Activated T-cell treated with anti-CD3 and anti-CD28 coated beads for 4 hours (primary cell): Measurements from ENCODE around the gene ALDOA.

ENCODE experiments used
- DNase-seq: peaks from one replicate; pipeline ENCODE4 v3.0.0-alpha.2; 2020

The ALDOA gene

DNA sequence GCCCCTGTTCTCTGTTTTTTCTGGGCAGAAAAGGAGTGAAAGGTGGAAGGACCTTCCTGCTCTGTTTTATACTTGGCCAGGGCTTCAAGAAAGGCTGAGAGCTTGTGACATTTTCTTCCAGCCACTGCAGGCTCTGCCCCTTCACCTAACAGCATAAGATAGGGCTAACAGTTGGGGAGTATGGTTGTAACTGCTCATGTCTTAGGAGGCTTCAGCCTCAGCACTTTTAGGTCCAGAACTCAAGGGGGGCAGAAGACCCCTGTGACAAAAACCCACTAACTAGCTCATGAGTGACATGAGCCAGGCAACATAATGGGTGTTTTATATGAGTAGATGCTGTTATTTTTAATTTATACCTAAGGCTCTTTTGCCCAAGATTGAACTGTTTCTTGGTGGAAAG, 4.9 kb downstream of the ALDOA start:
- no peak for DNase-seq

DNA sequence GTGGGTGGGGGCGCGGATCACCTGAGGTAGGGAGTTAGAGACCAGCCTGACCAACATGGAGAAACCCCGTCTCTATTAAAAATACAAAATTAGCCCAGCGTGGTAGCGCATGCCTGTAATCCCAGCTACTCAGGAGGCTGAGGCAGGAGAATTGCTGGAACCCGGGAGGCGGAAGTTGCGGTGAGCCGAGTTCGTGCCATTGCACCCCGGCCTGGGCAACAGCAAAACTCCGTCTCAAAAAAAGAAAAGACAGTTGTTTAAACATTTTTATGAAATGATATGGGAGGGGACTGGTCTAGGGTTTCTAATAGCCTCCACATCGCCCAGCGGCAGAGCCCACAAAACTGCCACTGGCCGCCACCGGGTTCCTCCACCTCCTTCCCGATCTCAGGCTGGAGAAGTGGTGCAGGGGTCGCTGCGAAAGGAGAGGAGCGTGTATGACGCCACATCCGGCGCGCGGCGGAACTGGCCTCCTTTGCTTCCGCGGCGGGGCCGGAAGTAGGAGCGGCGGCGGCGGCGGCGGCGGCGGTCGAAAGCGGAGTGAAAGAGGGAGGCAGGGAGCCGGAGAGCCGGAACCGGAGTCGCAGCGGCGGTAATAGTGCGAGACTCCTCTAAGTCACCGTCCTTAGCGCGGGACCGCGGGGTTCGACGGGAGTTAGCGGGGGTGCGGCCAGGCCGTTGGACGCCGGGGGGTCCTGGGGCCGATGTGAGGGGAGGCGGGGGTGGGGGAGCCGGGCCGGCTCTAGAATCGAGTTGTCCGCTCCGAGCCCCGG, 10.1 kb downstream of the ALDOA start, which contains the start of gene PPP4C:
Gene PPP4C (plus strand): TSS at position 492 of the 773 bp plus-strand sequence. CDS start 384 bp downstream, outside the sequence.
- peak; percentile 80 for DNase-seq

- no peak for DNase-seq
These were observed 10.8 kb downstream of the ALDOA start for GRCh38 chr16:30076276-30076791.

DNA sequence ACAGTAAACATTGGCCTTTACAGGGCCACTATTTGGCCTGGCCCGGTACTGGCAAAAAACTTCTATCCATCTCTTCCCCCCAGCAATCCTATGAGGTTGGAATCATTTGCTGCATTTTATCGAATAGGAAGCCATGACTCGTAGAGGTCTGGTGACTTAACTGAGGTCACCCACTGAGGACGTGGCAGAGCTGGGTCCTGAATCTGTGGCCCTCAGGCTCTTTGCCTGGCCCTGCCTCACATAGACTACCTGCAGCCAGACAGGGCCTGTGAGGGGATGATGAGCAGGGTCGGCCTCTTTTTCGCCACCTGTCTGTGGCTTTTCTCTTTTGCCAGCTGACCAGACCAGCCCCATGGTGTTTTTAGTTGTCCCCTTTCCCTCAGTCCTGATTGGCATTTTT, 12.1 kb downstream of the ALDOA start:
- DNase-seq = no peak

GRCh38 chr16:30078744-30079143, 13.2 kb downstream of the ALDOA start:
- DNase-seq = no peak

- DNase-seq = no peak
These were observed 13.9 kb downstream of the ALDOA start for GRCh38 chr16:30079480-30079879.

DNA sequence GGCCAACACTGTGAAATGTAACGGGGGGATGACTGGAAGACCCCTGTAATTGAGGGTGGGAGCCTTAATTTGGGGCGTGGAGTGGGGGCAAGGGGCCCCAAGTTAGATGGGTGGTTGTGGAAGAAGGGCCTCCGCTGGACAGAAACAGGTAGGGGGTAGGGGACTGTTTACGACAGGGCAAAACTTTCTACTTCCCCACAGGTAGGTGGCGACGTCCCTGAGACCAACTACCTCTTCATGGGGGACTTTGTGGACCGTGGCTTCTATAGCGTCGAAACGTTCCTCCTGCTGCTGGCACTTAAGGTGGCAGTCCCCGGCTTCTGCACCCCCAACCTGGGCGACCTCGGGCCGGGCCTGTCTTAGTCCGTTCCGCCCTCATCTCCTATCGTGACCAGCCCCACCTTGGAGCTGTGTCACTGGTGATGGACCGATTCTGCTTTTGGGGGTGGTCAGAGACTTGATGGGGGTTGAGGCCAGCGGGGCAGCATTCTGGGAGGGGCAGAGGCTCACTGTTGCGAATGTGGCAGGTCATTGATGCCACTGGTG, 17.1 kb downstream of the ALDOA start:
- DNase-seq = no peak

- no peak for DNase-seq
These were observed 17.9 kb downstream of the ALDOA start for GRCh38 chr16:30083216-30084055.

DNA sequence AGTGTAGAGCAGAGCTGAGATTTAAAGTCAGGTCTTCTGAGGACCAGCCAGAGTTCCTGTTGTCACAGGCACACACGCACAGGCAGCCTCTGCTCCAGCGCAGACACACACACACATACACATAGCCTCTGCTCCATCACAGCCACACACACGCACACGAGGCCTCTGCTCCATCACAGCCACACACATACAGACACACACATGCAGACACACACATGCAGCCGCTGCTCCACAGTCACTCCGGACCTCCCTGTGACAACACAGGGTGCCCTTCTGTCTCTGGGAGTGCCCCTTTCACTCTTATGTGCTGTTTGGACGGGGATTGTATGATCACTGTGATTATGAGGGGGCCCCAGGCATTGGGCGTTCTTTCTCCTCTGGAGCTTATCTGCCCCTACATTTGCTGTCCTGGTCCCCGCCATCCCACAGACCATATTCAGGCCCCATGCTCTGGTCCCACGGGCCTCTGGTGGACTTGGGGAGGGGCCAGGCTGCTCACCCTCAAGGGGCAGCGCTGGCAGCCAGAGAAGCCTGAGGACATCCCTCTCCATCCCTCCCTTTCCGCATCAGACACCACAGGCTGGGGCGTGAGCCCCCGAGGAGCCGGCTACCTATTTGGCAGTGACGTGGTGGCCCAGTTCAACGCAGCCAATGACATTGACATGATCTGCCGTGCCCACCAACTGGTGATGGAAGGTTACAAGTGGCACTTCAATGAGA, 18.7 kb downstream of the ALDOA start:
- no peak for DNase-seq

DNA sequence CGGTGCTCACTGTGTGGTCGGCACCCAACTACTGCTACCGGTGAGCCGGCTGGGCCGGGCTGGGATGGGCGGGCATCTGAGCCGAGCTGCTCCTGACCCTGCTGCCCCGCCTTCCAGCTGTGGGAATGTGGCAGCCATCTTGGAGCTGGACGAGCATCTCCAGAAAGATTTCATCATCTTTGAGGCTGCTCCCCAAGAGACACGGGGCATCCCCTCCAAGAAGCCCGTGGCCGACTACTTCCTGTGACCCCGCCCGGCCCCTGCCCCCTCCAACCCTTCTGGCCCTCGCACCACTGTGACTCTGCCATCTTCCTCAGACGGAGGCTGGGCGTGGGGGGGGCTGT, 19.2 kb downstream of the ALDOA start:
- no peak for DNase-seq

DNA sequence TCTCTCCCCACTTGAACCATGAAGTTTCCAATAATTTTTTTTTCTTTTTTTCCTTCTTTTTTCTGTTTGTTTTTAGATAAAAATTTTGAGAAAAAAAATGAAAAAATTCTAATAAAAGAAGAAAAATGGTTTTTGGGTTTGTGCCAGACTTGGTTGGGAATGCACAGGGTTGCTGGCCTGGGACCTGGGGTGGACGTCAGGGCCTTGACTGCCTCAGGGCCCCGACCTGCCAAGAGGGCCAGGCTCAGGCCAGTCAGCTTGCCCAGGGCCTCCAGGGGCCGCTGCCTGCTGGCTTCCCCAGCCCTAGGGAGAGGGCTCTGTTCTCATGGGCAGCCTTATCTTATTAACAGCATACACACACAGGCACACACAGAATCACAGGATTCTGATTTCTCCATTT, 19.7 kb downstream of the ALDOA start:
- DNase-seq = no peak

DNA sequence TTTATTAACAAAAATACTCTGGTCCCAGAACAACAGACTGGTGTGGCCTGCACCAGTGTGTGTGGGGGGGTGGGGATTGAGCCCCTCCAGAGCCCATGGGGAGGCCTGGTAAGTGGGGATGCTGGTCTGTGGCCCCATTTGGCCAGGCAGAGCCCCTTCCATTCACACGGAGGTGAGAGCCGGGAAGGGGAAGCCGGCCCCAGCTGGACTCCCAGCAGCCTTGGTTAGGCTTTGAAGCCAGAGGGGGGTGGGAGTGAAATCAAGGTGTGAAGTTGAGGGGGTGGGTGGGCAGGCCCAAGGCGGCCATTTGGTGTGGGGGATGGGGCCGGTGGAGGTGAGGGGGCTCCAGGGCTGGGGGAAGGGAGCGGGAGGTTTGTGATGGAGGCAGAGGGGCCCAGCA, 20.3 kb downstream of the ALDOA start:
- no peak for DNase-seq

DNA sequence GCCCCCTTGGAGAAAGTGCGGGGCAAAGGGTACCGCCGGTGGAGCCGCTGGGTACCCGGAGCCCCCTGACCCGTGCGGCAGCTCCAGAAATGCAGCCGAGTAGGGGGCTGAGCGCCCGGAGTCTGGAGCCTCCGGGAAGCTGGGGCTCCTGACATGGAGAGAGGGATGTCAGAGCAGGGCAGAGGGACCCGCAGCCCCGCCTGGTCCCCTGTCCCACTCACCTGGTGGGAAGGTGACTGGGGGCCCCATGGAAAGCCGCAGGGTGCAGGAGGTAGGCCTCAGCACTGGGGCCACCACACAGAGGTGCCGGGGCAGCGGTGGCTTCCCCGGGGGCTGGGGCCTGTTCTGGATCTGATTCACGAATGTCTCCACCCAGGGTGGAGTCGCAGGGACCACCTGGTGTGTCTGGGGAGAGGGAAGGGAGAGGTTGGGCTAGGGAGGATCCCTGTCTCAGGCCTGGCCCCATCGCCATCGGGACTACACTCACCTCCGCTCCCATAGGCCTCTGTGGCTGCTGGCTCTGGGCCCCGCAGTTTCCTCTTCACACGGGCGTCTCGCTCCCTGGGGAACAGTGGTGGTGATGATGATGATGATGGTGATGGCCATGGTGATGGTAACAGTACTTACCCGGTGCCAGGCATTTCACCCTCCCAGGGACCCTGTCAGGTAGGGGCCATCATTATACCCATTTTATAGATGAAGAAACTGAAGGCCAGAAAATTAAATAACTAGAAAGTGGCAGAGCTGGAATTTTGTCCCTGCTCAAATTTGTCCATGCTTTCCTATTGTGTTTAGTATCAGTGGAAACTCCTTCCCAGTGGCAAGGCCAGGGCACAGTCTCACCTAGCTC, 21.0 kb downstream of the ALDOA start:
- no peak for DNase-seq

DNA sequence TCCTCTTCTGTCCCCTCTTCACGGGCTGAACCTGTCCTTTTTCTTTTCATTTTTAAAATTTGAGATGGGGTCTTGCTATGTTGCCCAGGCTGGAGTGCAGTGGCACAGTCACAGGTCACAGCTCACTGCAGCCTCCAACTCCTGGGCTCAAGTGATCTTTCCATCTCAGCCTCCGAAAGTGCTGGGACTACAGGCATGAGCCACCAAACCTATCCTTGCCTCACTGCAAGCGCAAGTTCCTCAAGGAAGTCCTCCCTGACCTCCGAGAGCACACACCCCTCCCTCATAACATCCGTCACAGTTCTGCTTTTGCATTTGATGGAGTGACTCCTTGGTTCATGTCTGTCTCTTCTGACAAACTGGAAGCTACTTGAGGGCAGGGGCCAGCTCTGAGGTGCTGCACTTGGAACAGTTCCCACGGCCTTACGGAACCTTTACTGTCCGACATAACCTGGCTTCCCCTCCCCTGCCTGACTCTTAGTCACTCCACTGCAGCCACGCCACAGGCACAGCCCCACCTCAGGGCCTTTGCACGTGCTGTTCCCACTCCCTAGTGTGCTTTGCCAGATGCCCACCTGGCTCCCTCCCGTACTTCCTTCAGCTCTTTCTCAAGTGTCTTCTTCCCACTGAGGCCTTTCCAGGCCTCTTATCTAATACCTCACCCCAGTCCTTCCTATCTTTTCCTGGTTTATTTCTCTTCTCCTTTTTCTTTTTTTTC, 21.8 kb downstream of the ALDOA start:
- no peak for DNase-seq

DNA sequence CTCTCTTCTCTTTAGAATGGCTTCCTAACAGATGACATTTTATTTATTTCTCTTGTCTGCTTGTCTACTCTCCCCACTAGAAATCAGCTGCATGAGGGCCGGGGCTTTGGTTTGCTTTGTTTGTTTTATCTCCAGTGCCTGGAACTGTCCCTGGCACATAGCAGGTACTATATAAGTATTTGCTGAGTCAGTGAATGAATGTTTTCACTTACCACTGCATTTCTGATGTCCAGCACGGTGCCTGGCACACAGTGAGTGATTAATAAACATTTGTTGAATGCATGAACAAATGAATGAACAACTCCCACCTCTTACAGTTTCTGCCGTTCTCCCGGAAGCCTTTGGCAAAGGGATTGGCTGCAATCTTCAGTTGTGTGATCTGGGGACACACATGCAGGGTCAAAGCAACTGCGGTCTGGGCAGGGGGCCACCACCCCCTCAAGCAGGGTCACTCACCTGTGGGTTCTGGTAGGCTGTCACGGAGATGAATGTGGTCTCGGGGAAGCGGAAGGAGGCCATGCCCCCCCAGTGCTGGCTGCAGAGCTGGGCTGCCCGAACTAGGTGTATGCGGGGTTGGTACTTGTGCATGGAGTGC, 22.8 kb downstream of the ALDOA start:
- no peak for DNase-seq

DNA sequence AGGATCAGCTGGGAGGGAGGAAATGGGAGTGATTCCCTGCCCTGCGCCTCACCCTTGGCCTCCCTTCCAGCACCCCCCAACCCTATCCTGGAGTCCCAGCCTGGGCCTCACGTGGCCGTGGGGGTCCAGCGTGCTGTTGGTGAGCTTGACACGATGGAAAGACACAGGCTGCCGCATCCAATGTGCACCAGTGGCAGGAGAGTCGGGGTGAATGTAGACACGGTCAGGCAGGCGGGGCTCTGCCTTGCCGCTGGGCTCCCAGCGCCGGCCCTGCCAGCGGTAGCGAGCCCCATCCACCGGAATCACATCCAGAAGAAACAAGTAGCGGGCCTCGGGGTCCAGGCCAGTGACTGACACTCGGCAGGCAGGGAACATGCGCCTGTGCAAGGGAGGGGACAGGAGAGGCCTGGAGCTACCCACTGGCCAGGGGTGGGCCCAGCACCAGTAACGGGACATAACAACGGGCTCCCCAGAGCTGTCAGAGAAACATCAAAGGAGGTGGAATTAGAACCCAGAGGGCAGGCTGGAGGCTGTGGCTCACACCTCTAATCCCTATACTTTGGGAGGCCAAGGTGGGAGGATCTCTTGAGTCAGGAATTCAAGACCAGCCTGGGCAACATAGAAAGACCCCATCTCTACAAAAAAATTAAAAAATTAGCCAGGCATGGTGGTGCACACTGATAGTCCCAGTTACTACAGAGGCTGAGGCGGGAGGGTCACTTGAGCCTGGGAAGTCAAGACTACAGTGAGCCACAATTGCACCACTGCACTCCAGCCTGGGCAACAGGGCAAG, 23.5 kb downstream of the ALDOA start:
- DNase-seq = no peak

GRCh38 chr16:30090610-30091331, 25.2 kb downstream of the ALDOA start:
- DNase-seq = no peak

GRCh38 chr16:30091474-30092372, 26.2 kb downstream of the ALDOA start, which contains the start of gene TBX6:
TSS of gene TBX6 (minus strand) at chr16:30091924. CDS start at chr16:30091193, 731 bp downstream.
- peak; percentile 86 for DNase-seq
